Ramos (cell line): Measurements from ENCODE around the gene PHRF1.

Source experiments
- in situ Hi-C: fragments of 300-500 bp; cut with MboI; formaldehyde crosslinking; loops from one replicate; pipeline ENCODE4 v1.14.3; 2022; ENCODE audit warnings: low sequenced_read_pairs; ENCODE audit not compliant: unreplicated experiment

Gene PHRF1

GRCh38 chr11:538431-539051 is 37.7 kb upstream of the PHRF1 start:
- in situ Hi-C loops: no loop called here

- in situ Hi-C loops: no loop called here
Observed at GRCh38 chr11:539971-540481, 36.2 kb upstream of the PHRF1 start.

- in situ Hi-C loops: no loop called here
Observed at GRCh38 chr11:540583-541432, 35.5 kb upstream of the PHRF1 start.

GRCh38 chr11:541433-541885 is 34.8 kb upstream of the PHRF1 start:
- in situ Hi-C loops: no loop called here

- in situ Hi-C loops: no loop called here
Observed at GRCh38 chr11:544817-545166, 31.5 kb upstream of the PHRF1 start.

GRCh38 chr11:545171-545570 is 31.1 kb upstream of the PHRF1 start:
- in situ Hi-C loops: no loop called here

- in situ Hi-C loops: no loop called here
Observed at GRCh38 chr11:548700-549603, 27.3 kb upstream of the PHRF1 start.

- in situ Hi-C loops: loop anchor here (5.0 kb wide), 1 partner anchor 167 kb away; no protein-coding TSS in a partner anchor
Observed at GRCh38 chr11:550021-550745, 26.1 kb upstream of the PHRF1 start.

GRCh38 chr11:550746-551085 is 25.6 kb upstream of the PHRF1 start:
- in situ Hi-C loops: loop anchor here (5.0 kb wide), 1 partner anchor 167 kb away; no protein-coding TSS in a partner anchor

GRCh38 chr11:551131-551530 is 25.1 kb upstream of the PHRF1 start:
- in situ Hi-C loops: loop anchor here (5.0 kb wide), 1 partner anchor 166 kb away; no protein-coding TSS in a partner anchor

GRCh38 chr11:551596-551995 is 24.7 kb upstream of the PHRF1 start:
- in situ Hi-C loops: loop anchor here (5.0 kb wide), 1 partner anchor 166 kb away; no protein-coding TSS in a partner anchor

- in situ Hi-C loops: loop anchor here (5.0 kb wide), 1 partner anchor 164 kb away; no protein-coding TSS in a partner anchor
Observed at GRCh38 chr11:553083-553987, 22.9 kb upstream of the PHRF1 start.

GRCh38 chr11:553988-554340 is 22.3 kb upstream of the PHRF1 start:
- in situ Hi-C loops: loop anchor here (5.0 kb wide), 1 partner anchor 163 kb away; no protein-coding TSS in a partner anchor

- in situ Hi-C loops: loop anchor here (5.0 kb wide), 1 partner anchor 163 kb away; no protein-coding TSS in a partner anchor
Observed at GRCh38 chr11:554428-555226, 21.6 kb upstream of the PHRF1 start.

GRCh38 chr11:555227-555779 is 21.0 kb upstream of the PHRF1 start:
- in situ Hi-C loops: no loop called here

- in situ Hi-C loops: no loop called here
Observed at GRCh38 chr11:555780-556661, 20.2 kb upstream of the PHRF1 start.
